Natural killer cell (primary cell): ENCODE measurements around the gene DDX11. TPM values are rescaled to one million over a fixed set of nuclear protein-coding genes. Genes with fewer than 3 reads are reported as not detected.
"Not testable (repeated sequence)": the region's sequence is repeated elsewhere in the genome, so short reads cannot be mapped to it uniquely, and the experiment has no call there.

Source experiments
- ATAC-seq, 3 donors: fragments of 150-1000 bp in 2 of 3; fragments of 200-7000 bp in 1 of 3; cut with Tn5 transposase; 1 replicate in 1 of 3; 2 replicates in 2 of 3; pipeline ENCODE4 v1.10.0; 2021; ENCODE audit warnings: mild to moderate bottlenecking in 2 of 3, moderate library complexity in 2 of 3
- DNase-seq, 2 donors: peaks; one replicate each; pipeline versions ENCODE4 v3.0.0 to v3.0.0-alpha.2; 2013 to 2021; ENCODE audit warnings: mixed read lengths in 1 of 2
- H3K27ac ChIP-seq: one replicate; pipeline ENCODE4 v1.5.1; 2013; ENCODE audit warnings: mild to moderate bottlenecking, low read length
- H3K27me3 ChIP-seq: one replicate; pipeline ENCODE4 v1.6.1; 2013; ENCODE audit warnings: low read length; ENCODE audit not compliant: control insufficient read depth, insufficient read depth
- H3K36me3 ChIP-seq: one replicate; pipeline ENCODE4 v1.6.1; 2013; ENCODE audit warnings: low read length; ENCODE audit not compliant: control insufficient read depth, insufficient read depth
- H3K4me1 ChIP-seq: one replicate; pipeline ENCODE4 v1.6.1; 2013; ENCODE audit warnings: low read length; ENCODE audit not compliant: control insufficient read depth, insufficient read depth
- H3K4me3 ChIP-seq: one replicate; pipeline ENCODE4 v1.5.1; 2013; ENCODE audit warnings: low read length
- H3K9me3 ChIP-seq: one replicate; pipeline ENCODE4 v1.6.1; 2013; ENCODE audit warnings: low read length; ENCODE audit not compliant: control insufficient read depth, insufficient read depth
- H3K27ac Mint-ChIP-seq, 2 donors: one replicate each; pipeline ENCODE4 v1.8.0; 2022; ENCODE audit warnings: mild to moderate bottlenecking in 2 of 2, mixed read lengths in 2 of 2, moderate library complexity in 1 of 2
- H3K27me3 Mint-ChIP-seq, 2 donors: one replicate each; pipeline ENCODE4 v1.8.0; 2022; ENCODE audit warnings: low read depth in 2 of 2, mixed read lengths in 2 of 2
- H3K36me3 Mint-ChIP-seq: one replicate; pipeline ENCODE4 v1.8.0; 2022; ENCODE audit warnings: mixed read lengths
- H3K4me1 Mint-ChIP-seq, 2 donors: one replicate each; pipeline ENCODE4 v1.8.0; 2022; ENCODE audit warnings: mixed read lengths in 2 of 2
- H3K4me3 Mint-ChIP-seq: one replicate; pipeline ENCODE4 v1.8.0; 2022; ENCODE audit warnings: mild to moderate bottlenecking, moderate library complexity, mixed read lengths
- H3K9me3 Mint-ChIP-seq, 2 donors: one replicate each; pipeline ENCODE4 v1.8.0; 2022; ENCODE audit warnings: mixed read lengths in 2 of 2
- WGBS: methylation state at CpG from one replicate; pipeline ENCODE4 v1.1.7; 2013; ENCODE audit warnings: missing lambda C conversion rate; ENCODE audit not compliant: insufficient coverage; 5-methylcytosine and 5-hydroxymethylcytosine counted together
- intact Hi-C: fragments of 100-400 bp; cut with micrococcal nuclease; formaldehyde crosslinking; loops from one replicate; pipeline ENCODE4 v1.14.2; 2022
- total RNA-seq, 4 donors: library from RNA; stranded (reverse); fragments of 120-200 nt in 1 of 4; gene quantifications; one replicate each; pipeline versions ENCODE4 v1.2.3 to v1.2.4, GENCODE V29; 2013 to 2022
- TF ChIP-seq, protein P1 (sequence below): fragments of 200-600 bp; IDR thresholded peaks from one replicate; pipeline ENCODE4 v1.8.0; 2022; ENCODE audit warnings: antibody characterized with exemption

DDX11 gene
- total RNA-seq, 3 donors from 2014 or later (not counting 1 experiment from before 2014, with no cell fraction given), result 25.6 to 78.5 (median 59.3) TPM

DNA sequence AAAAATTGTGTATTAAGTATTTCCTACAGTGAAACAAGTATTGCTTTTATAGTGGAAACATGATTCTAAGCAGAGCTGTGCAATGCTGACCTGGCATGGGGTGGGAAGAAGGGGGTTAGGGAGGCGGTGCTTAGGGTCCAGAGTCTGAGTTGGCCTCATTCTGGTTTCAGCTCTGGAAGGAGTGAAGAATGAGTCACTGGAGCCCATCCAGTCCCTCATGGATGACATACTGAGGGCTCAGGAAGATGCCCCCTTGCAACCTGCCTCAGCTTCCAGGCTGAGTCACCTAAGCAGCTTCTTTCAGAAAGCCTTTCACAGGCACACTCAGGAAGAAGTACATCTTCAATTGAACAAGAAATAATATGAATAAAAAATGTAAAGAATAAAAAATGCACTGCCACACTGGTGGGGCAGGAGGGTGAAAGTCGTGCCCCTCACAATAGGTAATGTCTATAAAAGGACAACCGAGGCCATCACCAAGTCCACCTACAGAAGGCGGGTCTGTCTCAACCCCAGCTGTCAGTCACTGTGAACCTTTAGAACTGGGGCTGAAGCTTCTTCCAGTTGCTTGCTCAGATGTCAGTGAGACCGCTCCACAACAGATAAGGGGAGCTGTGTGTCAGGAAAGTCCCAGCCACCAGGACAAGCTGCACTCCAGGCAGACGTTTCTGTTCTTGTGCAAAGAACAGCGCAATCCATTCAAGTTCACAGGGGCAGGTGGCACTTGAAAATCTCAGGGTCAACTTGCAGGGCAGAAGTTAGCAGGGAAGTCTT, 20.8 kb upstream of the DDX11 start:
- H3K36me3 ChIP-seq, H3K9me3 ChIP-seq, ATAC-seq, H3K4me1 ChIP-seq, intact Hi-C loops, H3K27me3 Mint-ChIP-seq, H3K27ac ChIP-seq, DNase-seq, H3K4me3 ChIP-seq, H3K27me3 ChIP-seq, H3K27ac Mint-ChIP-seq, H3K4me3 Mint-ChIP-seq, H3K36me3 Mint-ChIP-seq, H3K9me3 Mint-ChIP-seq: not testable (repeated sequence)
- H3K4me1 Mint-ChIP-seq, result peaks cover 11% of the 10 kb centered on the region in 2 donors
- 94% methylated on average over 5 of the region's 7 CpGs for WGBS

DNA sequence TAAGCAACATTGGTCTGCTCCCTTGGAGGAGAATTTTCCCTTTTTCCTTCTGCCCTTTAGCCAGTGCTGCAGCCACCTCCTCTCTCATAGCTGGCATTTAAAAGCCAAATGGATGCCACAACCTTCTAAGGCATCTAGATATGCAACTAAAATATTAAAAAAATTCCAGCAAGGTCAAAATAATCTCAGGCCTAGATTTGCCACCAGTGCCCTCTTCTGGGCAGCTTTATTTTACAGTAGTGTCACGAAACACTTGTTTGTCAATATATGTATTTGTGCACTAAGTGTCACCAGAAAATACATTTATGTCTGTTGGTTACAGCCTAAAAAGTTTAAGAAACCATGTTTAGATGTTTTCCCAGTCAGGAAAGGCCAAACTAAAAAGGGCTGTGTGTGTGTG, 19.7 kb upstream of the DDX11 start:
- H3K36me3 ChIP-seq, H3K9me3 Mint-ChIP-seq, H3K4me3 ChIP-seq, H3K27me3 ChIP-seq, intact Hi-C loops, H3K27me3 Mint-ChIP-seq, H3K4me3 Mint-ChIP-seq, H3K9me3 ChIP-seq, H3K27ac Mint-ChIP-seq, DNase-seq, H3K4me1 ChIP-seq, H3K27ac ChIP-seq, ATAC-seq, H3K36me3 Mint-ChIP-seq: not testable (repeated sequence)
- 90% methylated on average over 1 of the region's 1 CpG for WGBS
- H3K4me1 Mint-ChIP-seq, result peaks cover 11% of the 10 kb centered on the region in 2 donors

DNA sequence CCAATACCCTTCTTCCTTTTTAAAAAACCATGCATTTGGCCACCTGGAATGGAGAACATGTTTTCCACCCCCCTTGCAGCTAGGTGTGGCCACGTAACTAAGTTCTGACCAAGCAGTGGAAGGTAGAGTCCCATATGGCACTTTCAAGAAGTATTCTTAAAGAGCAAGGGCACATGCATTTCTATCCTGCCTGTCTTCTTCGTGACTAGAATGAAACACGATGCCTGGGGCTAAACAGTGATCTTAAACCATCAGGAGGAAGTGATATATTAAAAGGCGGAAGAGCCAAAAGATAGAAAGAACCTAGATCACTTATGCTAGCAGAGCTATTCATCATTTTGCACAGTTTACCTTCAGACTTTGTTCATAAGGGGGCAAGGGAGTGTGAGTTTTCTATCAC, 16.0 kb upstream of the DDX11 start:
- Mint-ChIP-seq H3K36me3 (no peaks in the 10 kb centered on the region), H3K27me3 (peaks cover 0 to 2% of the 10 kb centered on the region in 2 donors), H3K4me1 (no peaks in the 10 kb centered on the region), H3K9me3 (no peaks in the 10 kb centered on the region), H3K27ac (no peak overlapping the region), H3K4me3 (no peak overlapping the region)
- intact Hi-C loops, result no loop called here
- no peaks in the 10 kb centered on the region for H3K9me3 ChIP-seq
- no peaks in the 10 kb centered on the region for H3K36me3 ChIP-seq
- WGBS, result 90% methylated on average over 4 of the region's 4 CpGs
- ATAC-seq (no peak), DNase-seq (no peak)
- H3K27me3 ChIP-seq, result no peaks in the 10 kb centered on the region
- H3K27ac ChIP-seq, result no peak overlapping the region
- H3K4me1 ChIP-seq, result no peaks in the 10 kb centered on the region
- no peak overlapping the region for H3K4me3 ChIP-seq
- TF ChIP-seq, protein P1, sequence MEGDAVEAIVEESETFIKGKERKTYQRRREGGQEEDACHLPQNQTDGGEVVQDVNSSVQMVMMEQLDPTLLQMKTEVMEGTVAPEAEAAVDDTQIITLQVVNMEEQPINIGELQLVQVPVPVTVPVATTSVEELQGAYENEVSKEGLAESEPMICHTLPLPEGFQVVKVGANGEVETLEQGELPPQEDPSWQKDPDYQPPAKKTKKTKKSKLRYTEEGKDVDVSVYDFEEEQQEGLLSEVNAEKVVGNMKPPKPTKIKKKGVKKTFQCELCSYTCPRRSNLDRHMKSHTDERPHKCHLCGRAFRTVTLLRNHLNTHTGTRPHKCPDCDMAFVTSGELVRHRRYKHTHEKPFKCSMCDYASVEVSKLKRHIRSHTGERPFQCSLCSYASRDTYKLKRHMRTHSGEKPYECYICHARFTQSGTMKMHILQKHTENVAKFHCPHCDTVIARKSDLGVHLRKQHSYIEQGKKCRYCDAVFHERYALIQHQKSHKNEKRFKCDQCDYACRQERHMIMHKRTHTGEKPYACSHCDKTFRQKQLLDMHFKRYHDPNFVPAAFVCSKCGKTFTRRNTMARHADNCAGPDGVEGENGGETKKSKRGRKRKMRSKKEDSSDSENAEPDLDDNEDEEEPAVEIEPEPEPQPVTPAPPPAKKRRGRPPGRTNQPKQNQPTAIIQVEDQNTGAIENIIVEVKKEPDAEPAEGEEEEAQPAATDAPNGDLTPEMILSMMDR, result no peak

DNA sequence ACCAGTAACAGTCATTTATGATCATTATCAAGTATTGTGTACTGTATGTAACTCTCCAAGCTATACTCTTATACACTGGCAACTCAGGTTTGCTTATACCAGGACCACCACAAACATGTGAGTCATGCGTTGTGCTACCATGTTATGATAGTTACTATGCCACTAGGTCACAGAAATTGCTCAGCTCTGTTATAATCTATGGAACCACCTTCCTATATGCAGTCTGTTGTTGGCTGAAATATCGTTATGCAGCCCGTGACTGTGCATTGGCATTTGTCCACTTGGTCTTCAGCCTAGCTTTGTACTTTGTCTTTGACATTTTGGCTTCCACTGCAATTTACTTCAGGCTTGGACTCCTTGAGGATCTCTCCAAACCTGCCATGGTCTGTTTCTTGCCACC, 7.5 kb upstream of the DDX11 start:
- not testable (repeated sequence) for ATAC-seq

DNA sequence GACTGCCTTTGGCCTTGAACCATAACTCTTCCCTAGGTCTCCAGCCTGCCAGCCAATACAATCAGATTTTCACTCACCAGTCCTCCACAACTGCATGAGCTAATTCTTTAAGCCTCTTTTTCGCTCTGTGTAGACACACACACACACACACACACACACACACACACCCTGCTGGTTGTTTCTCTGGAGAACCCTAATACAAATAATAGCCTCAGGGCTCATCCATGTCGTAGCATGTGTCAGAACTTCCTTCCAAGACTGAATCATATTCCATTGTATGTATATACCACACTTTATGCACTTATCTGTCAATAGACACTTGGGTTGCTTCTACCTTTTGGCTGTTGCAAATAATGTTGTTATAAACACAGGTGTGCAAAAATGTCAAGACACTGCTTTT, 6.0 kb upstream of the DDX11 start:
- H3K4me1 ChIP-seq, DNase-seq, H3K9me3 ChIP-seq, H3K4me1 Mint-ChIP-seq, ATAC-seq, H3K9me3 Mint-ChIP-seq, intact Hi-C loops, H3K27ac Mint-ChIP-seq, H3K36me3 Mint-ChIP-seq, H3K4me3 Mint-ChIP-seq, H3K27ac ChIP-seq, H3K27me3 ChIP-seq, H3K4me3 ChIP-seq, H3K36me3 ChIP-seq, H3K27me3 Mint-ChIP-seq: not testable (repeated sequence)
- 100% methylated on average over 1 of the region's 2 CpGs for WGBS

More for the DNA sequence above, 7.5 kb upstream of the DDX11 start:
- DNase-seq, H3K36me3 ChIP-seq, H3K4me1 Mint-ChIP-seq, H3K36me3 Mint-ChIP-seq, H3K4me3 ChIP-seq, H3K27ac Mint-ChIP-seq, intact Hi-C loops, H3K27ac ChIP-seq, H3K9me3 Mint-ChIP-seq, H3K4me3 Mint-ChIP-seq, H3K27me3 ChIP-seq, H3K9me3 ChIP-seq, H3K4me1 ChIP-seq, H3K27me3 Mint-ChIP-seq: not testable (repeated sequence)
- WGBS, result 98% methylated on average over 3 of the region's 3 CpGs

DNA sequence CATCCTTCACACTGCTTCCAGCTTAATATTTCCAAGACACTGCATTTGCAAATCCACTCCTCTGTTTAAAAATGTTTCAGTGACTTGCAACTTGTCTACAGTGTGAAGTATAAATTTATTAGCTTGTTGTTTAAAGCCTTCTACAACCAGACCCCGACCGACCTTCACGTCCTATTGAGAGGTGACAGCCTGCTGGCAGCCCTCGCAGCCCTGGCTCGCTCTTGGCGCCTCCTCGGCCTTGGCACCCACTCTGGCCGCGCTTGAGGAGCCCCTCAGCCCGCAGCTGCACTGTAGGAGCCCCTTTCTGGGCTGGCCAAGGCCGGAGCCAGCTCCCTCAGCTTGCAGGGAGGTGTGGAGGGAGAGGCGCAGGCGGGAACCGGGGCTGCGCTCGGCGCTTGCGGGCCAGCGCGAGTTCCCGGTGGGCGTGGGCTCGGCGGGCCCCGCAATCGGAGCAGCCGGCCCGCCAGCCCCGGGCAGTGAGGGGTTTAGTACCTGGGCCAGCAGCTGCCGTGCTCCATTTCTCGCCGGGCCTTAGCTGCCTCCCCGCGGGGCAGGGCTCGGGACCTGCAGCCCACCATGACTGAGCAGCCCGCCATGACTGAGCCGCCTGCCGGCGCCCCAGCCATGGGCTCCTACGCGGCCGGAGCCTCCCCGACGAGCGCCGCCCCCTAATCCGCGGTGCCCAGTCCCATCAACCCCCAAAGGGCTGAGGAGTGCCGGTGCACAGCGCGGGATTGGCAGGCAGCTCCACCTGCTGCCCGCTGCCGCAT, 2.5 kb upstream of the DDX11 start:
- H3K27ac ChIP-seq, H3K36me3 ChIP-seq, ATAC-seq, H3K36me3 Mint-ChIP-seq, H3K9me3 ChIP-seq, H3K27ac Mint-ChIP-seq, H3K4me3 Mint-ChIP-seq, H3K9me3 Mint-ChIP-seq, H3K4me3 ChIP-seq, H3K27me3 ChIP-seq, DNase-seq, H3K27me3 Mint-ChIP-seq, intact Hi-C loops: not testable (repeated sequence)
- WGBS, result 91% methylated on average over 40 of the region's 53 CpGs
- peaks cover 13 to 23% of the 10 kb centered on the region in 2 donors for H3K4me1 Mint-ChIP-seq
- peaks cover 15% of the 10 kb centered on the region for H3K4me1 ChIP-seq

DNA sequence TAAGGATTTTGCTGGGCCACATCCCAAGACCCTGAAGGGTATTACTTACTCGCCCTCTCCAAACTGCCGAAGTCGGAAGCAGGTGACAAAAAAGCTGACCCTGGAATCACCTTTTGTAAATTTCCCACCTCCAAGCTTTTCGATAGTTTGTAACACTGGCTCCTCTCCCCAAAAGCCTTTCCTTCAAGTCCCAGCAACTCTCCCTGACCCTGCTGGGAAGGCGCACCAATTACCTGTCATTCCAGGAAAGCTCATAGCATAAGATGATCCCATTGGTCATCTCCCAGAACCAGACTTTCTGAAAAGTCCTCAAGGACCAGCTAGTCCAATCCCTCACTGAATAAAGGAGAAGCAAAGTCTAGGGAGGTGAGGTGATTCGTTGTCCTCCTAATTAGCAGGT, 698 bp upstream of the DDX11 start:
- peaks cover 15% of the 10 kb centered on the region for H3K4me1 ChIP-seq
- H3K9me3 ChIP-seq, H3K27me3 Mint-ChIP-seq, ATAC-seq, H3K27me3 ChIP-seq, H3K27ac ChIP-seq, H3K9me3 Mint-ChIP-seq, H3K36me3 ChIP-seq, DNase-seq, intact Hi-C loops, H3K36me3 Mint-ChIP-seq: not testable (repeated sequence)
- peak overlapping the region; percentile 83 for H3K4me3 ChIP-seq
- peak overlapping the region; percentile 97 for H3K4me3 Mint-ChIP-seq
- WGBS, result 91% methylated on average over 5 of the region's 6 CpGs
- peaks cover 13 to 26% of the 10 kb centered on the region in 2 donors for H3K4me1 Mint-ChIP-seq
- H3K27ac Mint-ChIP-seq, result peak overlapping the region; percentile 90 to 93
